HCT116 (cell line): ENCODE results near the gene HDGF. TPM values are rescaled to one million over a fixed set of nuclear protein-coding genes. Genes with fewer than 3 reads are reported as not detected.

ENCODE experiments used
- ATAC-seq: fragments of 200-7000 bp; cut with Tn5 transposase; 2 replicates; pipeline ENCODE4 v1.9.1; 2020; ENCODE audit warnings: mild to moderate bottlenecking, moderate library complexity
- BruUV-seq: library from RNA; stranded (reverse); fragments of 400-500 nt; replicated peaks from 2 replicates; lab custom pipeline; 2021; lab: Mats Ljungman, UMichigan
- CTCF ChIA-PET: fragments of 300-600 bp; sonication (Branson Sonifier 250); formaldehyde crosslinking; loops from one replicate; lab custom pipeline; 2021; ENCODE audit warnings: antibody characterized with exemption; lab: Charles Lee
- POLR2A ChIA-PET: fragments of 300-600, 350-600 bp; sonication (Branson Sonifier 250); formaldehyde crosslinking; loops from one replicate; lab custom pipeline; 2021; ENCODE audit warnings: antibody characterized with exemption; lab: Charles Lee
- RAD21 ChIA-PET, 2 experiments: fragments of 300-600 bp; sonication (Branson Sonifier 250); formaldehyde crosslinking; loops; one replicate each; lab custom pipeline; 2023; ENCODE audit warnings: low total read pairs in 2 of 2; ENCODE audit not compliant: uncharacterized antibody in 2 of 2, unreplicated experiment in 2 of 2, low non-redundant PET in 1 of 2; lab: Charles Lee
- DNase-seq: peaks from one replicate; pipeline ENCODE4 v3.0.0-alpha.2; 2010; ENCODE audit warnings: low read depth, low spot score
- H2AFZ ChIP-seq: fragments of 200-600 bp; shearing (Covaris generic), sonication (generic); 2 replicates; pipeline ENCODE4 v1.6.1; 2017; ENCODE audit warnings: low read depth, mixed run types, mixed read lengths, antibody characterized with exemption, low read length; ENCODE audit not compliant: poor library complexity, severe bottlenecking
- H3K27ac ChIP-seq: 2 replicates; pipeline ENCODE4 v1.5.1; 2012; ENCODE audit warnings: low read depth, low read length
- H3K27me3 ChIP-seq: fragments of 200-600 bp; sonication (generic); 2 replicates; pipeline ENCODE4 v1.6.1; 2016; ENCODE audit warnings: mixed run types, low read length, mixed read lengths; ENCODE audit not compliant: insufficient read depth
- H3K36me3 ChIP-seq, 2 experiments: fragments of 200-500 bp in 1 of 2; fragments of 200-600 bp in 1 of 2; sonication (Bioruptor generic) in 1 of 2; sonication (generic) in 1 of 2; 2 replicates each; pipeline versions ENCODE4 v1.5.1 to v1.6.1; 2014 to 2016; ENCODE audit warnings: low read length in 2 of 2, inconsistent platforms in 1 of 2, mixed read lengths in 1 of 2, mixed run types in 1 of 2; ENCODE audit not compliant: insufficient read depth in 2 of 2, control insufficient read depth in 1 of 2
- H3K4me1 ChIP-seq, 2 experiments: fragments of 200-600 bp in 1 of 2; sonication (generic) in 1 of 2; 2 replicates each; pipeline versions ENCODE4 v1.5.1 to v1.6.1; 2012 to 2017; ENCODE audit warnings: low read length in 2 of 2, inconsistent platforms in 1 of 2, mild to moderate bottlenecking in 1 of 2, mixed read lengths in 1 of 2, mixed run types in 1 of 2, moderate library complexity in 1 of 2; ENCODE audit not compliant: insufficient read depth in 2 of 2, control insufficient read depth in 1 of 2
- H3K4me2 ChIP-seq: fragments of 200-600 bp; sonication (generic); 2 replicates; pipeline ENCODE4 v1.6.1; 2017; ENCODE audit warnings: mixed run types, low read length, mixed read lengths
- H3K4me3 ChIP-seq, 2 experiments: fragments of 200-600 bp in 1 of 2; sonication (generic) in 1 of 2; replicated peaks in 1 of 2; 2 replicates each; pipeline ENCODE4 v1.5.1; 2011 to 2016; ENCODE audit warnings: low read length in 2 of 2, control low read depth in 1 of 2, low read depth in 1 of 2, mild to moderate bottlenecking in 1 of 2, mixed read lengths in 1 of 2, mixed run types in 1 of 2
- H3K79me2 ChIP-seq: fragments of 200-600 bp; sonication (generic); 2 replicates; pipeline ENCODE4 v1.6.1; 2017; ENCODE audit warnings: mild to moderate bottlenecking, mixed run types, low read length, moderate library complexity, mixed read lengths; ENCODE audit not compliant: insufficient read depth
- H3K9ac ChIP-seq: fragments of 200-600 bp; sonication (generic); 2 replicates; pipeline ENCODE4 v1.6.1; 2016; ENCODE audit warnings: low read length, mixed read lengths
- H3K9me2 ChIP-seq: fragments of 200-600 bp; sonication (generic), shearing (Covaris generic); 2 replicates; pipeline ENCODE4 v1.6.1; 2017; ENCODE audit warnings: mixed run types, mild to moderate bottlenecking, moderate library complexity; ENCODE audit not compliant: insufficient read depth
- H3K9me3 ChIP-seq, 2 experiments: fragments of 200-500 bp in 1 of 2; fragments of 200-600 bp in 1 of 2; sonication (Bioruptor generic) in 1 of 2; sonication (generic) in 1 of 2; 2 replicates each; pipeline ENCODE4 v1.6.1; 2014 to 2017; ENCODE audit warnings: low read length in 2 of 2, mixed read lengths in 2 of 2, inconsistent platforms in 1 of 2, low read depth in 1 of 2, mild to moderate bottlenecking in 1 of 2, mixed run types in 1 of 2, moderate library complexity in 1 of 2; ENCODE audit not compliant: control insufficient read depth in 1 of 2, insufficient read depth in 1 of 2
- H4K20me1 ChIP-seq: fragments of 200-600 bp; sonication (generic), shearing (Covaris generic); 2 replicates; pipeline ENCODE4 v1.6.1; 2017; ENCODE audit warnings: mixed run types, mild to moderate bottlenecking, moderate library complexity; ENCODE audit not compliant: insufficient read depth
- CTCF ChIP-seq, 3 experiments: fragments of 200-600 bp in 1 of 3; sonication (generic) in 1 of 3; IDR thresholded peaks in 2 of 3; conservative IDR thresholded peaks in 1 of 3; 2 replicates each; pipeline ENCODE4 v1.5.1; 2012 to 2017; ENCODE audit warnings: low read depth in 2 of 3, low read length in 2 of 3, antibody characterized with exemption in 1 of 3, borderline replicate concordance in 1 of 3, control low read depth in 1 of 3, mild to moderate bottlenecking in 1 of 3, mixed read lengths in 1 of 3, mixed run types in 1 of 3, moderate library complexity in 1 of 3; ENCODE audit not compliant: insufficient read depth in 1 of 3
- EGR1 ChIP-seq: IDR thresholded peaks from 2 replicates; pipeline ENCODE4 v1.6.1; 2012; ENCODE audit warnings: low read depth
- EZH2 ChIP-seq: fragments of 200-600 bp; sonication (generic); IDR thresholded peaks from 2 replicates; pipeline ENCODE4 v1.6.1; 2017; ENCODE audit warnings: antibody characterized with exemption, mixed run types
- POLR2A ChIP-seq: IDR thresholded peaks from 2 replicates; pipeline ENCODE4 v1.7.0; 2011; ENCODE audit warnings: borderline replicate concordance; ENCODE audit not compliant: insufficient read depth, insufficient read length; ENCODE audit errors: extremely low read depth
- TCF7L2 ChIP-seq: IDR thresholded peaks from 2 replicates; pipeline ENCODE4 v1.7.0; 2011; ENCODE audit warnings: borderline replicate concordance, inconsistent platforms; ENCODE audit not compliant: insufficient read depth, insufficient read length; ENCODE audit errors: extremely low read depth
- YY1 ChIP-seq: IDR thresholded peaks from 2 replicates; pipeline ENCODE4 v1.6.1; 2011; ENCODE audit warnings: low read length, low read depth, moderate library complexity, mild to moderate bottlenecking; ENCODE audit not compliant: insufficient replicate concordance; ENCODE audit errors: extremely low read depth
- ZBTB33 ChIP-seq: IDR thresholded peaks from 2 replicates; pipeline ENCODE4 v1.6.1; 2011; ENCODE audit warnings: mild to moderate bottlenecking, low read length, moderate library complexity; ENCODE audit not compliant: insufficient replicate concordance; ENCODE audit errors: extremely low read depth
- intact Hi-C: fragments of 100-400 bp; cut with micrococcal nuclease; formaldehyde crosslinking; loops from 2 replicates; pipeline ENCODE4 v1.10.0; 2022
- total RNA-seq: library from RNA; stranded (reverse); gene quantifications from one replicate; pipeline ENCODE4 v1.2.1, GENCODE V29; 2021; ENCODE audit not compliant: unreplicated experiment

HDGF gene
- total RNA-seq, 1 experiment from 2014 or later, result 304 TPM

- H3K4me1 ChIP-seq, result peaks cover 72 to 87% of the 10 kb centered on the region in 2 experiments
- intact Hi-C loops, result loop anchor here (1.0 kb wide), 2 partner anchors 17 to 46 kb away; no protein-coding TSS in a partner anchor
- peak overlapping the region; percentile 80 for H3K9ac ChIP-seq
Observed at GRCh38 chr1:156705918-156706656, 45.4 kb downstream of the HDGF start.

More at GRCh38 chr1:156705918-156706656, 45.4 kb downstream of the HDGF start:
- peak overlapping the region; percentile 85 for H3K4me2 ChIP-seq
- H3K27ac ChIP-seq, result peak overlapping the region; percentile 89
- no TSS peak for BruUV-seq
- H3K9me3 ChIP-seq, result no peaks in the 10 kb centered on the region
- no peaks in the 10 kb centered on the region for H4K20me1 ChIP-seq
- ChIA-PET POLR2A (interaction anchor here (0.6 to 6.4 kb wide), 16 partner anchors 8 to 205 kb away, joined by 3 to 87 read pairs (median 4); partner anchors contain the start of genes ISG20L2, MEF2D, METTL25B and MRPL24), CTCF (interaction anchor here (0.8 to 14.7 kb wide), 19 partner anchors 9 to 222 kb away, joined by 3 to 310 read pairs (median 5); partner anchors contain the start of genes ISG20L2, METTL25B, NES and NTRK1)
- H3K27me3 ChIP-seq, result no peaks in the 10 kb centered on the region
- H3K4me3 ChIP-seq, result peak overlapping the region; percentile 62 to 63
- peaks cover 27% of the 10 kb centered on the region for H3K79me2 ChIP-seq
- no peak overlapping the region for H2AFZ ChIP-seq
- H3K9me2 ChIP-seq, result no peaks in the 10 kb centered on the region
- TF ChIP-seq TCF7L2 (peak; percentile 98), CTCF (IDR thresholded peaks at IDR 0.05 in 2 of 3, conservative IDR thresholded peaks at IDR 0.05 in 1 of 3; ENCODE audit: borderline replicate concordance in 1 of 3, insufficient read depth in 1 of 3, low read depth in 2 of 3, low read length in 2 of 3) (peak in 2 of 3 experiments; percentile 80 to 92; a peak in 4 of 6 replicates), EGR1 (no peak), ZBTB33 (no peak), POLR2A (peak; percentile 24), EZH2 (no peak), YY1 (peak; percentile 2)
- TF ChIP-seq, all 23 proteins: peak for 4
- peaks cover under 1 to 2% of the 10 kb centered on the region in 2 experiments; a peak in 2 of 4 replicates for H3K36me3 ChIP-seq
- RAD21 ChIA-PET, result interaction anchor here (0.7 to 3.5 kb wide), 7 partner anchors 13 to 29 kb away, joined by 3 to 45 read pairs (median 13); no protein-coding TSS in a partner anchor
- no peak for DNase-seq
- ATAC-seq, result peak; percentile 61
